ENCODE measurements around the gene FAM124A. TPM values are rescaled to one million over a fixed set of nuclear protein-coding genes. Genes with fewer than 3 reads are reported as not detected.
A peak's percentile ranks its signal among the peaks of the same experiment; 100 is the strongest.
"Not testable (repeated sequence)": the region's sequence is repeated elsewhere in the genome, so short reads cannot be mapped to it uniquely, and the experiment has no call there.

Gene FAM124A
- total RNA-seq, 1 experiment from 2014 or later = 0.24 TPM

DNA sequence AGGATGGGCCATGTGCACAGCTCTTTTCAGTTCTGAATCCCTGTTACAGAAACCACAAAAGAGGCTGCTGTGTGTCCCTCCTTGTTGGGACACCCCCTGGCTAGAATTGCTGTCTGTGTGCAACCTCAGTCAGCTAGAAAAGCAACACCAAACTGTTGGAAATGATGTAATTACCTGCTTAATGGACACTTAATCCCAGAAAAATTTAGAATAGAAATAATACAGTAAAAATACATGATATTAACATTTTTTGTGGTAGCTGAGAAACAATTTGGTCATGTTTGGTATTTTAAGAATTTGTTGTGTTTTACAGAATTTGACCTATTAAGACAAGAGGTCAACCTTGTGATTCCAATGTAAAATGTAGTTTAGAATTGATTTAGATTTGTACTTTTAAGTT, 46.8 kb downstream of the FAM124A start:
- DNase-seq (ENCODE audit: low read depth) = no peak

DNA sequence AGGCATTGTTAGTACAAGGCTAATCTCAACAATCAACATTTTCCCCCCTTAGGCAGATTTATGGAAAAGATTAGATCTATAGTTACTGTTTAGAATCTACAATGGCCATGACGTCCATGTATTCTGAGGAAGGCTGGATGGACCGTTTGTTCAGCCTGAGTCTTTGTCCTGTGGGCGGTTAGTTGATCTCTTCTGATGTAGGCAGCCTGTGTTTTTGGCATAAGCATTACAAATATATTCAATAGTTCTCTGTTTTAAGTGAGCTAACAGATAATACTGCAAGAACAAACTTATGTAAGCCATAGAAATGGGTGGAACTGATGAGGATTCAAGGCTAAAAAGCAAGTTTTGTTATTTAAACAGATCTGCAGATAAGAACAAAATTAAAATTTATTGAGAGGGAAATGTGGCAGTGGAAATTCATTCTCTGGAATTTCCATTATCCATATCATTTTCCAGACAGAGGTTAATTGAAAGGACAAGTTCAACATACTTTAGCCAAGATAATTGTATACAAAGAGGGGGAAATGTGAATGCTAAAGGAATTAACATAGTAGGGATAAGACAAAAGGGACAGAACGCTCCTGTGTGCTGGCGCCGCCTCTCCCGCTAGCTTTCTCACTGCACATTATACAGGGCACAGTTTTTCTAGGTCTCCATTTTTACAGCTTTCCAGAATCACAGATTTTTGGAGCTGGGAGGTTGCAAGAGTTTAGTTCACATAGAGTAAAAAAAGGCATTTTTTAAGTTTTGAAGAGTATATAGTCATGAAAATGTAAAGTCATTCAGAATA, 48.6 kb downstream of the FAM124A start:
- no peak for DNase-seq (ENCODE audit: low read depth)

DNA sequence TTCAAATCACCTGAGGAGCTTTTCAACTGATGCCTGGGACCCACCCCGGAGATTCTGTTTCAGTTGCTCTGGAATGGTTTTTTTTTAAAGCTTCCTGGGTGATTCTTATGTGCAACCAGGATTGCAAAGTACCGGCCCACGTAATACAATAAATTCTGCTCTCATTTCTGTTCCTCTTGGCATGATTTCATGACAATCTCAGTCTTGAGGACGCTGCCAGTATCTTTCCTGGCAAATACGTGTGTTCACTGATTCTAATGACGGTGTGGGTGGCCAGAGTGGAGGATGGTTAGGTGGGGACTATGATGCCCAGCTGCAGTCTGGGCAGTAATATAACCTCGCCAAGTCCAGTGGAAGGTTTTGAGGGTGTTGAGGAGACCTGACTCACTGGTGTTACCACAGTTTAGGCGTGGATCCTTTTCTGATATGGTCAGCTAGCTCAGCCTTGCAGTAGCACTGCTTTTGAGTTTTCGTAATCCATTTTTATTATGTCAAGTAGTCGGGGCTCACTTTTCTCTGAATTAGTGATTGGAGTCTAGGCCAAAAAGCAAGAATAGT, 49.4 kb downstream of the FAM124A start:
- DNase-seq (ENCODE audit: low read depth) = no peak

DNA sequence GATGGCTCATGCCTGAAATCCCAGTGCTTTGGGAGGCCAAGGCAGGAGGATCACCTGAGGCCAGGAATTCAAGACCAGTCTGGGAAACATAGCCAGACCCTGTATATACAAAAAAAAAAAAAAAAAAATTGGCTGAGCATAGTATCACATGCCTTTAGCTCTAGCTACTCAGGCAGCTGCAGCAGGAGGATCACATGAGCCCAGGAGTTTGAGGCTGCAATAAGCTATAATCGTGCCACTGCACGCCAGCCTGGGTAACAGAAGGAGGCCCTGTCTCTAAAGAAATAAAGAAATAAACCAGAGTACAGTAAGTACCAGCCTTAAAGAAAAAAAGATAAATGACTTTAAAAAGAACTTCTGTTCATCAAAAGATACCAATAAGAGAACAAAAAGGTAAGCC, 52.9 kb downstream of the FAM124A start:
- DNase-seq (ENCODE audit: low read depth) = no peak

DNA sequence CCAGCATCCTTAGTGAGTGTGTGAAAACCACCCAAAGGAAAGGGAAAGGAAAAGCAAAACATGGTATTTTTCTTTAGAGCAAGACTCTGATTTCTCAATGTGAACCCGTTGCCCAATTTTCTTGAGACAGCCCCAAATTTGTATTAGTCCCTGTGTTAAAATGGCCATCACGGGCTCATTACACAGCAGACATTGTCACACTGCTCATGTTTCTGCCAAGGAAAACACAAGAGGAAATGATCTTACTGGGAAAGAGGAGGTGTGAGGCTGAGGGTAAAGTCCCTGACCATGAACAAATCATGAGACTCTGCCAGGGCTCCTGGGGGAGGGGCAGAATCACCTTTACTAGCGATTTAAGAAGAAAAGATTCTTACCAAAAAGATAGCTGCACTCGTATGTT, 54.4 kb downstream of the FAM124A start:
- no peak for DNase-seq (ENCODE audit: low read depth)

DNA sequence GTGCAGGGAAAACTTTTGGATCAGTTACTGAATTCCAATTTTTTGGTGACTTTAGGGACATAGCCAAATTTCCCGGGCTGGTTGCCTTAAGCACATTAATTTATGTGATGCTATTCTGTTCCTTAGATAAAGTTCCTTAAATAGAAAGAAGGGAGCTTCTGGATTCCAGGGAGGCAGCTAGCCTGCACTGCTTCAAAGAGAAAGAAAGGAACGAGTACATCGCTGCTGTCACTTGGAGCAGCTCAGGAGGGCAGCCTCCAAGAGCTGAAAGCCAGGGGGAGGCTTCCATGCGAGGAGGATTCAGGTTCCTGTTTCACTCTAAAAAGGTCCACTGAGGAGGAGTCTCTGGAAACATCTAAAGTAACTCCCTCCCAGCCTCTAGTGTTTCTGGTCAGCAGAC, 55.7 kb downstream of the FAM124A start:
- DNase-seq (ENCODE audit: low read depth) = no peak

DNA sequence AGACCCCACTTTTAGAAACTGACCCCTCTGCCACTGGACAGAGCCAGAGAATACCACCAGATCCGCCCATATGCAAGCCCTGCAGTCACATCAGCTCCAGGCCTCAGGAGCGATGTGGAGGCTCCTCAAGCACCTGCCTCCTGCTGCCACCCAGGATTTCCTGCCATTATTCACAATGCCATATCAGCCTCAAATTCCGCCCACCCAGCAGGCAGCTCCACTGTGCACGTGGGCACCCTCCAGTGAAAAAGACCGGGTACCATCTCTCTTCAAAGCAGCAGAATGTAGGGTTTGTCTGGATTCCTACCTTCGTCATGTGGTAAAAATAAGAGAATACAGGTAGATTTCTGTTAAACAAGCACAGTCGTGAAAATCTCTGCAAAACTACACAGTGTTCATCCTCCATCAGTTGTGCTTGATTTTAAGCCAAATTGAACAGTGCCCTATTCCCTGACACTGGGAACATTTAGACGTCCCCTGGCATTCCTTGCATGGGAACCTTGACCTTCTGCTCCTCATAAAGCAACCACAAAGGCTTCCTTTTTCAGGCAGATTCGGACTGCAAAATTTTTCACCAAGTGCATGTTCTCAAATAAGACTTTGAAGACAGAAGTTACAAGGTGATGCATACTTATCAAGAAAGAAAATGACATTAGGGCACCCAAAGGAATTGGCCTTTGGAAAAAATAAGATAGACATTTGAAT, 56.4 kb downstream of the FAM124A start:
- no peak for DNase-seq (ENCODE audit: low read depth)

DNA sequence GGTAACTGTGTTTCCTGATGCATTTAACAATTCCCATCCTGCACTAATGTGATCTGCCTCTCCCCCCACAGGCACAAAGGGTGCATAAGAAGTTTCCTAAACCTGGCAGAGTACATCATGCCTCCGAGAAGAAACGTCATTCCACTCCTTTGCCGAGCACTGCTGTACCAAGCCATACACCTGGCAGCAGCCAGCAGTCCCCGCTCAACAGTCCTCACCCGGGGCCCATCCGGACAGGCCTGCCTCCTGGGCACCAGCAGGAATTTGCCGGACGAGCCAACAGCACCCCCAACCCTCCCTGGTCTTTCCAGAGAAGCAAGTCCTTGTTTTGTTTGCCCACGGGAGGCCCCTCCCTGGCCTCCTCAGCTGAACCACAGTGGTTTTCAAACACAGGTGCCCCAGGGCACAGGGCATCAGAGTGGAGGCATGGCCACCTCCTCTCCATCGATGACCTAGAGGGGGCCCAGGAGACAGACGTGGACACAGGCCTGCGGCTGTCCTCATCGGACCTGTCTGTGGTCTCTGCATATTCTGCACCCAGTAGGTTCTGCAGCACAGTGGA, 58.3 kb downstream of the FAM124A start:
- DNase-seq (ENCODE audit: low read depth) = no peak

DNA sequence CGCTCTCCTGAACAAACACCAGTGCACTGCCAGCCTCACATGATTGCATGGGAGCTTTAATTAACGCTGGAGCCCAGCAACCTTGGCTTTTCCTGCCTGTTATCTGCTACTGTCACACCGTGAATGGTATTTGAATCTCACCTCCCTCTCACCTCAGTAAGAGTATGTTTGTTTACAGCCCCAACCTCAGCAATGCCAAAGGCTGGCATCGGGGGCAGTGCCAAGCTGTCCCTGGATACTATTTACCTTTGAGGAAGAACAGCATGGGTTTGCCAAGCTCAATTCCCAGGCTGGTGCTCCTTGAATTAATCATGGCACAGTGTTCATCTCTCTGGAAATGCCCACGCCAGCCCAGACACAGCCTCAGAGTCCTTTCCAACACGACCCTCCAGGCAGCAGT, 60.1 kb downstream of the FAM124A start:
- no peak for DNase-seq (ENCODE audit: low read depth)

DNA sequence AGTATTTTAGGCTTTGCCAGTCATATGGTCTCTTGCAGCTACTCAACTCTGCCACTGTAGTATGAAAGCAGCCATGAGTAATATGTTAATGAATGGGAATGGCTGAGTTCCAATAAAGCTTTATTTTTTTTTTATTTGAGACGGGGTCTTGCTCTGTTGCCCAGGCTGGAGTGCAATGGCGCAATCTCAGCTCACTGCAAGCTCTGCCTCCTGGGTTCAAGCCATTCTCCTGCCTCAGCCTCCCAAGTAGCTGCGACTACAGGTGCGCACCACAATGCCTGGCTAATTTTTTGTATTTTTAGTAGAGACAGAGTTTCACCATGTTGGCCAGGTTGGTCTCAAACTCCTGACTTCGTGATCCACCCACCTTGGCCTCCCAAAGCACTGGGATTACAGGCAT, 60.7 kb downstream of the FAM124A start:
- DNase-seq (ENCODE audit: low read depth) = not testable (repeated sequence)

DNA sequence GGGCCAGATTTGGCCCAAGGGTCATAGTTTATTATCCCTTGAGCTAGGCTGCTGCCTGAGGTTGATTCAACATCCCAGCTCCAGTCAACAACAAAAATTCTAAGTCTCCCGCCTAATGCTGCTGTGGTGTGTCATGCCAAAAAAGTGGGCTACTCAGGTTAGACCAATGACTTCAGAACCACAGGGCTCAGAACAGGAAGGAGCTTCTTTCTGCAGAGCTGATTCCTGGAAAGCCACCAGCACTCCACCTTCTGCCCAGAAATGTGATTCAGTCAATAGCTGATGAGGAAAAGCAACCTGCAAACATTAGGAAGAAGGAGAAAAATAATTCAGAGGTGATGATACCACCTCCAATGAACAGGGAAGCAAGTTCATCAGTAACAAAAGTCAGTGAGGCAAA, 61.2 kb downstream of the FAM124A start:
- DNase-seq (ENCODE audit: low read depth) = no peak

DNA sequence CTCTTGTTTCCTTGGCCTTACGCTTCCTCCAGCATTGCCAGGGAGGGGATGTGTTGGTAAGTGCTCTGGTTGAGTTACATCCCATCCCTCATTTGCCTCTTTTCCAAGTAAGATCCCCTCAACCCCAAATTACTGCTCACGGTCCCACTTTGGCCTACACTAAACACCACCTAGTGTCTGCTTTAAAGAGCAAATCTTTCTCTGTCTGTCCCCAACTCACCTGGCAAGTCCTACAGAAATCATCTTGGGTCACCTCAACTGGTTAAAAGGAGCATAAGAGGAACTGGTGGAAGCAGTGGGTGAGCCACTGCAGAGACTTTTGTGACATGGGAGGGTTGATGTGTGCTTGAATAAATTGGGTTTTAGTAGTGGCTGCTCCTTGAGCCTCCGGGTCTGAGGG, 62.1 kb downstream of the FAM124A start:
- DNase-seq (ENCODE audit: low read depth) = no peak

DNA sequence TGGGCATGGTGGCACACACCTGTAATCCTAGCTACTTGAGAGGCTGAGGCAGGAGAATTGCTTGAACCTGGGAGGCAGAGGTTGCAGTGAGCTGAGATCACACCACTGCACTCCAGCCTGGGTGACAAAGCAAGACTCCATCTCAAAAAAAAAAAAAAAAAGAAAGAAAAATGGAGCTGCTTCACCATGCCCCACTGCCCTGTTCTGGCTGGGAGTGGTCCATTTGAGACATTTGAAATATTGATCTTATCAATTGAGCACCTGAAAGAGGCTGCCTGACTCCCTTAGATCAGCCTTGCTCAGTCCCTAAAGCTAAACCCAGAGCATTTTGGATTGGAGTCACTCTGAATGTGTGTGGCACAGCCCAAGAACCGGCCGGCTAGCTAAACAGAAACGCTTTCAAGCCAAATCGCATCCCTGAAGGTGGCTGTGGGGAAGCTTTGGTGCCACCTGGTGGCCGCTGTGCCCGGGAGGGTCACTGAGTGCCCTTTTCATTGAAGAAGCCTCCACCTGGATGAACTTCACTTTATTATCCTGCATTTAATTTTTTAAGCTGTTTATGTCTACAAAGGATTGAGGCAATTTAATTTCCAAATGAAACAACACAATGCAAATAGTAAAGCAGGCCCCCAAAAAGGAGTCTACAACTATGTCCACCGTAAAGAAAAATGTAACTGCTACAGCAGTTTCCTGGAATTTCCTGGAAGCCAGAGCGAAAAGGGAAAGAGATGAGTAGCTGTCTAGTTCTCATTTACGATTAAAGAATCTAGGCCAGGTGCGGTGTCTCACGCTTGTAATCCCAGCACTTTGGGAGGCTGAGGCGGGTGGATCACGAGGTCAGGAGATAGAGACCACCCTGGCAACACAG, 64.2 kb downstream of the FAM124A start:
- peak; percentile 47 for DNase-seq (ENCODE audit: low read depth)

DNA sequence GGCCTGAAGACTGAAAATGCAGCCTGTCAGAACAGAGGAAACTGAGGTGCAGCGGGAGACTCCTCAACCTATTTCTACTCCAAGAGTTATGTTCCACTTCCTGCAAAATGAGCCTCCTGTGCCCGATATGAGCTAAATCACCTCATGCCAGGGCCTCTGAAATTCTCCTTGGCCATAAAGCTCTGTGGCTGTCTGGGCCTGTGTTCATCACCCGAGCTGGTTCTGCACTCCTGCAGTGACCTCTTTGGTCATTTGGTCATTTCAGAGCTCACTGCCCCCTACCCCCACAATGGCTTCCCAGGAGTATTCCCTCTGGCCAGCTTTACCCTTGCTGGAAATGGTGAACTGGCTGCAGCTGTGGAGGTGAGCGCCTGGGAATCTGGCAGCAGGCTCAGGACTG, 65.6 kb downstream of the FAM124A start:
- DNase-seq (ENCODE audit: low read depth) = no peak

DNA sequence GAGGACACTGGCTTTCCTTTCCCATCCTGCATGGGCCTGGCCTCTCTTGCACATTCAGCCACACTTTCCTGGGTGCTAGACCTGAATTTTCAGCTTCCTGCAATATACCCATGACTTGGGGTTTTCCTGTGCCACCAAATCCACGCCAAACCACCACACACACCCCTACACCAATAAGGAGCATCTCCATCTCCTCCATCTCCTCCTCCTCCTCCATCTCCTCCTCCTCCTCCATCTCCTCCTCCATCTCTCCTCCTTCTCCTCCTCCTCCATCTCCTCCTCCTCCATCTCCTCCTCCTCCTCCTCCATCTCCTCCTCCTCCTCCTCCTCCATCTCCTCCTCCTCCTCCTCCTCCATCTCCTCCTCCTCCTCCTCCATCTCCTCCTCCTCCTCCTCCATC, 66.1 kb downstream of the FAM124A start:
- DNase-seq (ENCODE audit: low read depth) = not testable (repeated sequence)

DNA sequence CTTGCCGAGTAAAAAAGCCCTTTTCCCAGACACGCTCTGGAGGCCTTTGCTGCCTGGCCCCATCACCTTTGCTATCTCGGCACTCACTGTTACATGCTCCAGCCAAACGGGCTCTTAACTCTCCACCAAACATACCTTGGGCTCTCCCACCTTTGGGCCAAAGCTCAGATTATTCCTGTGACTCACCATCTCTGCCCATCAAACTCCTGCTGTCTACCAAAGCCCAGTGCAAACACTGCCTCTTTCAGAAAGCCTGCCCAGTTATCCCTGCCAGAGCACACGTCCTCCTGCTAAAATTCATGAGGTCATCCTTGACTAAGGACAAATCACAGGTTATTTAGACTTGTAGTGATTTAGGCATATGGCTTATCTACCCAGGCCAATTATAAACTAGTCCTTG, 69.1 kb downstream of the FAM124A start:
- DNase-seq (ENCODE audit: low read depth) = peak; percentile 19

DNA sequence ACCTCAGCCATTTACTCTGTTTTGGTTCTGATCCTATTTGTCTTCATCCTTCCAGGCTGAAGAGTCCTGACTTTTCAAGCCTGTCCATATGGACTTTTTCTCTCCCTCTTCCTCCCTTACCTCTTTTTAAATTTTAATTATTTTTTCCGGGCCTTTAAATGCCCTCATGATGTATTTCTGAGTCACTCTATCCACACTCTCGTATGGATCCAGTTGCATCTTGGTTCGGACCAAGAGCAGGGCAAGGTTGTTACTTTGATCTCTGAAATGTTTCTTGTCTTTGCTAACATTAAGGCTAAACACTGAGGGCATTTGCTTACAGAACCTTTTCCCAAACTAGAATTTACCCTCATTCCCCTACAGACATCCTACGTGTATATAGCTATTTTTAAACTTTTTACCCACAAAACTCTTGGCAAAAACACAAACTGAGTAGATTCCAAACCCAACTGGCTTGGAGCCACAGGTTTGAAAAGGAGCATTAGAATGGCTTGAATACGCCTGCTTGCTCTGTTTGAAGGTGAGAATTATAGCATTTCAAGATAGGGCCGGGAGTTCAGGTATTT, 69.9 kb downstream of the FAM124A start:
- DNase-seq (ENCODE audit: low read depth) = peak; percentile 54

DNA sequence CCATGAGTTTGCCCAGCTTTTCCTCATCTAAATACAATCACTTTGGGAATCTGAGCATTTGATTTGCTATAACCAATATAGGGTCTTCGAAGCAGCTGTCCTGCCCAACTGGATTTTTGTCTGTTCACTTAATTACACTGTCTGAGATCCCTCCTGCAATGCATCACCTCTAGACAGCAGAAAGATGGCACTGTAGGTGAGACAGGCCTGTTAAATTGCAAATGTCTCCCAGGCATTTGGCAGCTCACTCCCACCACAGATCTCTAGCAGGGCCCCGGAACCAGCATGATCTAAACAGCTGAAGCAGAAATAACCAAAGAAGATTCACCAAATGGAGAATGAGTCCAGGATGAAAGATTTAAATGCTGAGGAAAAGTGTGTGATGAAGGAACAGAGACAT, 75.4 kb downstream of the FAM124A start:
- DNase-seq (ENCODE audit: low read depth) = no peak

DNA sequence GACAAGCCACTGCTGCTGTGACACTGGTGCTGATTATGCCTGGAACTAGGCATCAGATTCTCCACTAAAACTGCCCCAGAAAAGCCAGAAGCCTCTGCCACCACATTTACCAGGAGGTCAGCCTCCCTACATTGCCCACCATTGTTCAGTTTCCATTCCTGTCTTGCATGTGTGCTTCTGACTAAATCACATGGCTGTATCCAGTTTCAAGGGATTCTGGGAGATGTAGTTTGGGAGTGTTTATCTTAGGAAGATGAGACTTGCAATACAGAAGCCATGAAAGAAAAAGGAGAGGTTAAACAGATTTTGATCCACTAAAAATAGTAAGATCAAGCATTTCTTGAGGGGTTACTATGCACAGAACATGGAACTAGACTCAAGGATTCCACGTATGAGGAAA, 76.6 kb downstream of the FAM124A start:
- peak; percentile 8 for DNase-seq (ENCODE audit: low read depth)

DNA sequence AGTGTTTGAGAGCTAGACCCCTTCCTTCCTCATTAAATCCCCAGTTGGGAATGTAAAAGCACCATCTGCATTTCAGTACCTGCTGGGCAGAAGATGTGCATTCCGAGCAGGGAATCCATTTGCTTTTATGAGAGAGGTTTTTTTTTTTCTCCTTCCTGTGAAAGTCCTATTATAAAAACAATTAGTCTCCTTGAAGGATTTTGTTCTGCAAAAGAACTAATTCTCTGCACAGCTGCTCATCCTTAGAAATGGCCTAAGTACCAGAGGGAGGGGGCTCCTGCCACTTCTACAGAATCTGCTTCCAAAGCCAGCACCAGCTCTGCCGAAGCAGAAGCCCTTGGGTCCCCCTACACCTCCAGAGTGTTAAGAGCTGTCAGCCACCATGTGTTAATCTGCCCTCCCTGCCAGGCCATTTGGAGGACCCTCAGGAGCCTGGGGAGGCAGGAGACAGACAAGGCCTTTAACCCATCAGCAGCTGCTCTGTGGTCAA, 80.9 kb downstream of the FAM124A start:
- no peak for DNase-seq (ENCODE audit: low read depth)

DNA sequence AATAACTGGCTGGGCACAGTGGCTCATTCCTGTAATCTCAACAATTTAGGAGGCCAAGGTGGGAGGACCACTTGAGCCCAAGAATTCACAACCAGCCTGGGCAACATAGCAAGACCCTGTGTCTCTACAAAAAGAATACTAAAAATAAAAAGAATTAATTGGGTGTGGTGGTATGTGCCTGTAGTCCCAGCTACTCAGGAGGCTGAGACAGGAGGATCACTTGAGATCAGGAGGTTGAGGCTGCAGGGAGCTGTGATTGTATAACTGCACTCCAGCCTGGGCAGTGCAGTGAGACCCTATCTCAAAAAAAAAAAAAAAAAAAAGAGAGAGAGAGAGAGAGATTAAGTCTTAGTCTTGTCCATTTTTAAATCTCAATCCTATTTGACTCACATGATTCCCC, 81.7 kb downstream of the FAM124A start:
- DNase-seq (ENCODE audit: low read depth) = no peak
